Stimulated activated CD8-positive, alpha-beta memory T cell treated with anti-CD3 and anti-CD28 coated beads, Interleukin-2, amount 100 ng/mL, for 1 hour (primary cell): Measurements from ENCODE around the gene DNAI4.

ENCODE experiments used
- DNase-seq, 2 donors: peaks; one replicate each; pipeline ENCODE4 v3.0.0-alpha.2; 2020; ENCODE audit warnings: low read depth in 2 of 2

DNAI4 gene

GRCh38 chr1:66769512-66770229, 155.0 kb downstream of the DNAI4 start:
- no peak for DNase-seq

GRCh38 chr1:66768965-66769364, 155.7 kb downstream of the DNAI4 start:
- DNase-seq, result no peak

- DNase-seq, result no peak
These were observed 157.0 kb downstream of the DNAI4 start for GRCh38 chr1:66767626-66768025.

GRCh38 chr1:66764994-66765578, 159.6 kb downstream of the DNAI4 start:
- DNase-seq, result peak in 1 of 2 donors; percentile 21
